Neural progenitor cell (in vitro differentiated cells): ENCODE results near the gene SAMD4A. TPM values are rescaled to one million over a fixed set of nuclear protein-coding genes. Genes with fewer than 3 reads are reported as not detected.
"Not testable (repeated sequence)": the region's sequence is repeated elsewhere in the genome, so short reads cannot be mapped to it uniquely, and the experiment has no call there.

Source experiments
- DNase-seq: peaks from one replicate; pipeline ENCODE4 v3.0.0-alpha.2; 2016; ENCODE audit warnings: low spot score
- H2AFZ ChIP-seq: fragments of 200-600 bp; sonication (generic); replicated peaks from 2 replicates; pipeline ENCODE4 v1.6.1; 2016; ENCODE audit warnings: antibody characterized with exemption
- H3F3A ChIP-seq: fragments of 200-600 bp; sonication (generic); 2 replicates; pipeline ENCODE4 v1.6.1; 2016; ENCODE audit warnings: antibody characterized with exemption, low read depth
- H3K27ac ChIP-seq: fragments of 200-600 bp; sonication (generic); 2 replicates; pipeline ENCODE4 v1.5.1; 2016; ENCODE audit warnings: mild to moderate bottlenecking
- H3K27me3 ChIP-seq: fragments of 200-600 bp; sonication (generic); 2 replicates; pipeline ENCODE4 v1.6.1; 2016; ENCODE audit warnings: mild to moderate bottlenecking, moderate library complexity
- H3K36me3 ChIP-seq: fragments of 200-600 bp; sonication (generic); 2 replicates; pipeline ENCODE4 v1.5.1; 2016
- H3K4me1 ChIP-seq: fragments of 200-600 bp; sonication (generic); 2 replicates; pipeline ENCODE4 v1.6.1; 2016; ENCODE audit warnings: mixed run types
- H3K4me2 ChIP-seq: fragments of 200-600 bp; sonication (generic); 2 replicates; pipeline ENCODE4 v1.6.1; 2016
- H3K4me3 ChIP-seq: fragments of 200-600 bp; sonication (generic); 2 replicates; pipeline ENCODE4 v1.5.1; 2016
- H3K79me2 ChIP-seq: fragments of 200-600 bp; sonication (generic); 2 replicates; pipeline ENCODE4 v1.6.1; 2016; ENCODE audit warnings: low read depth
- H3K9ac ChIP-seq: fragments of 200-600 bp; sonication (generic); 2 replicates; pipeline ENCODE4 v1.6.1; 2016
- H3K9me3 ChIP-seq: fragments of 200-600 bp; sonication (generic); 2 replicates; pipeline ENCODE4 v1.5.1; 2016; ENCODE audit warnings: low read depth
- H4K20me1 ChIP-seq: fragments of 200-600 bp; sonication (generic); 2 replicates; pipeline ENCODE4 v1.6.1; 2016; ENCODE audit warnings: low read depth
- H3K27ac Mint-ChIP-seq: 3 replicates; pipeline ENCODE4 v1.8.0; 2021; ENCODE audit warnings: mixed read lengths
- H3K27me3 Mint-ChIP-seq: 2 replicates; pipeline ENCODE4 v1.8.0; 2022; ENCODE audit warnings: low read depth, mild to moderate bottlenecking, inconsistent platforms, moderate library complexity, mixed read lengths; ENCODE audit not compliant: insufficient read depth
- H3K36me3 Mint-ChIP-seq: 3 replicates; pipeline ENCODE4 v1.8.0; 2021; ENCODE audit warnings: mixed read lengths
- H3K4me1 Mint-ChIP-seq: 3 replicates; pipeline ENCODE4 v1.8.0; 2021; ENCODE audit warnings: mixed read lengths
- H3K4me3 Mint-ChIP-seq: 3 replicates; pipeline ENCODE4 v1.8.0; 2021; ENCODE audit warnings: mild to moderate bottlenecking, moderate library complexity, mixed read lengths
- H3K9me3 Mint-ChIP-seq: 3 replicates; pipeline ENCODE4 v1.8.0; 2020; ENCODE audit warnings: mixed read lengths
- CTCF ChIP-seq: fragments of 200-600 bp; sonication (generic); IDR thresholded peaks from 2 replicates; pipeline ENCODE4 v1.5.1; 2017; ENCODE audit warnings: antibody characterized with exemption, mild to moderate bottlenecking
- EZH2 ChIP-seq: fragments of 200-600 bp; sonication (generic); IDR thresholded peaks from 2 replicates; pipeline ENCODE4 v1.6.1; 2017; ENCODE audit warnings: antibody characterized with exemption, mild to moderate bottlenecking, moderate library complexity
- EZH2phosphoT487 ChIP-seq: fragments of 200-600 bp; sonication (generic); IDR thresholded peaks from 2 replicates; pipeline ENCODE4 v1.6.1; 2017; ENCODE audit warnings: antibody characterized with exemption
- total RNA-seq: library from RNA; depleted of rRNA; stranded (reverse); fragments of >200 nt; gene quantifications from 2 replicates; pipeline ENCODE4 v1.2.3, GENCODE V29; 2015; ENCODE audit warnings: low replicate concordance

SAMD4A gene
- total RNA-seq, 1 donor from 2014 or later, result 4.3 TPM

GRCh38 chr14:54746019-54746418 is 179.1 kb downstream of the SAMD4A start:
- no peaks in the 10 kb centered on the region for H3K36me3 Mint-ChIP-seq
- peaks cover 2% of the 10 kb centered on the region for H3K27me3 Mint-ChIP-seq
- no peak overlapping the region for H3K27ac ChIP-seq
- H3K79me2 ChIP-seq, result no peaks in the 10 kb centered on the region
- no peaks in the 10 kb centered on the region for H3K4me1 ChIP-seq
- H4K20me1 ChIP-seq, result no peaks in the 10 kb centered on the region
- no peaks in the 10 kb centered on the region for H3K27me3 ChIP-seq
- H3K4me1 Mint-ChIP-seq, result no peaks in the 10 kb centered on the region
- H3F3A ChIP-seq, result no peaks in the 10 kb centered on the region
- no peak for DNase-seq
- no peaks in the 10 kb centered on the region for H3K9me3 Mint-ChIP-seq
- no peak for TF ChIP-seq EZH2phosphoT487
- no peak for TF ChIP-seq CTCF
- no peak for TF ChIP-seq EZH2
- H3K4me3 Mint-ChIP-seq, result no peak overlapping the region
- peak overlapping the region; percentile 11 for H3K4me2 ChIP-seq
- H3K27ac Mint-ChIP-seq, result no peak overlapping the region
- H3K4me3 ChIP-seq, result no peak overlapping the region
- H3K9me3 ChIP-seq, result no peaks in the 10 kb centered on the region
- H2AFZ ChIP-seq, result no peak overlapping the region
- no peaks in the 10 kb centered on the region for H3K36me3 ChIP-seq
- H3K9ac ChIP-seq, result no peak overlapping the region

GRCh38 chr14:54747616-54748015 is 180.7 kb downstream of the SAMD4A start:
- Histone ChIP-seq H3K4me3 (no peak overlapping the region), H3K9me3 (no peaks in the 10 kb centered on the region), H3K36me3 (no peaks in the 10 kb centered on the region), H3K27me3 (no peaks in the 10 kb centered on the region), H3K9ac (no peak overlapping the region), H3F3A (no peaks in the 10 kb centered on the region), H4K20me1 (no peaks in the 10 kb centered on the region), H3K27ac (no peak overlapping the region), H3K4me1 (no peaks in the 10 kb centered on the region), H3K4me2 (no peak overlapping the region), H2AFZ (no peak overlapping the region), H3K79me2 (no peaks in the 10 kb centered on the region)
- Mint-ChIP-seq H3K27ac (no peak overlapping the region), H3K36me3 (no peaks in the 10 kb centered on the region), H3K9me3 (no peaks in the 10 kb centered on the region), H3K27me3 (peaks cover 2% of the 10 kb centered on the region), H3K4me1 (no peaks in the 10 kb centered on the region), H3K4me3 (no peak overlapping the region)
- DNase-seq, result no peak
- TF ChIP-seq EZH2 (no peak), EZH2phosphoT487 (no peak)

GRCh38 chr14:54749180-54749579 is 182.3 kb downstream of the SAMD4A start:
- no peak overlapping the region for H2AFZ ChIP-seq
- H3K9me3 ChIP-seq, result no peaks in the 10 kb centered on the region
- H3K79me2 ChIP-seq, result no peaks in the 10 kb centered on the region
- H3K36me3 ChIP-seq, result no peaks in the 10 kb centered on the region
- Mint-ChIP-seq H3K27ac (no peak overlapping the region), H3K27me3 (peaks cover 2% of the 10 kb centered on the region), H3K4me1 (no peaks in the 10 kb centered on the region), H3K9me3 (no peaks in the 10 kb centered on the region), H3K4me3 (no peak overlapping the region), H3K36me3 (no peaks in the 10 kb centered on the region)
- no peak overlapping the region for H3K27ac ChIP-seq
- no peak overlapping the region for H3K4me3 ChIP-seq
- no peaks in the 10 kb centered on the region for H3K27me3 ChIP-seq
- H3K9ac ChIP-seq, result no peak overlapping the region
- TF ChIP-seq CTCF, result no peak
- TF ChIP-seq EZH2, result no peak
- TF ChIP-seq EZH2phosphoT487, result no peak
- no peak for DNase-seq
- H4K20me1 ChIP-seq, result no peaks in the 10 kb centered on the region
- no peak overlapping the region for H3K4me2 ChIP-seq
- no peaks in the 10 kb centered on the region for H3F3A ChIP-seq
- no peaks in the 10 kb centered on the region for H3K4me1 ChIP-seq

GRCh38 chr14:54749727-54750126 is 182.8 kb downstream of the SAMD4A start:
- Histone ChIP-seq H4K20me1 (no peaks in the 10 kb centered on the region), H3F3A (no peaks in the 10 kb centered on the region), H2AFZ (no peak overlapping the region), H3K4me2 (no peak overlapping the region), H3K27me3 (no peaks in the 10 kb centered on the region), H3K4me1 (no peaks in the 10 kb centered on the region), H3K9me3 (no peaks in the 10 kb centered on the region), H3K27ac (no peak overlapping the region), H3K9ac (no peak overlapping the region), H3K4me3 (no peak overlapping the region), H3K36me3 (no peaks in the 10 kb centered on the region), H3K79me2 (no peaks in the 10 kb centered on the region)
- Mint-ChIP-seq H3K27ac (no peak overlapping the region), H3K4me3 (no peak overlapping the region), H3K27me3 (peaks cover 2% of the 10 kb centered on the region), H3K4me1 (no peaks in the 10 kb centered on the region), H3K36me3 (no peaks in the 10 kb centered on the region), H3K9me3 (no peaks in the 10 kb centered on the region)
- no peak for DNase-seq
- TF ChIP-seq CTCF (no peak), EZH2phosphoT487 (no peak), EZH2 (no peak)

DNA sequence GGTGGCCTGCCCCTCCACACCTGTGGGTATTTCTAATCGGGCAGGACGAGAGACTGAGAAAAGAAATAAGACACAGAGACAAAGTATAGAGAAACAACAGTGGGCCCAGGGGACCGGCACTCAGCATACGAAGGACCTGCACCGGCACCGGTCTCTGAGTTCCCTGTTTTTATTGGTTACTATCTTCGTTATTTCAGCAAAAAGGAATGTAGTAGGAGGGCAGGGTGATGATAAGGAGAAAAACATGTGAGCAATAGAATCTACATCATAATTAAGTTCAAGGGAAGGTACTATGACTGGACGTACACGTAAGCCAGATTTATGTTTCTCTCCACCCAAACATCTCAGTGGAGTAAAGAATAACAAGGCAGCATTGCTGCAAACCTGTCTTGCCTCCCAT is 185.7 kb downstream of the SAMD4A start:
- H3K4me3 ChIP-seq, H3K27ac Mint-ChIP-seq, H3K27me3 Mint-ChIP-seq, H3K36me3 Mint-ChIP-seq, H3F3A ChIP-seq, H3K9ac ChIP-seq, H3K4me1 ChIP-seq, H3K79me2 ChIP-seq, H3K36me3 ChIP-seq, H3K27me3 ChIP-seq, H2AFZ ChIP-seq, DNase-seq, H4K20me1 ChIP-seq, H3K4me3 Mint-ChIP-seq, H3K9me3 ChIP-seq, H3K4me1 Mint-ChIP-seq, H3K27ac ChIP-seq, H3K9me3 Mint-ChIP-seq, H3K4me2 ChIP-seq: not testable (repeated sequence)

- not testable (repeated sequence) for H3K36me3 ChIP-seq, H3K4me3 ChIP-seq, H3K27ac Mint-ChIP-seq, H3K9me3 ChIP-seq, H3K36me3 Mint-ChIP-seq, H3K79me2 ChIP-seq, H3K4me1 ChIP-seq, H3K9ac ChIP-seq, H3F3A ChIP-seq, DNase-seq, H2AFZ ChIP-seq, H3K27me3 Mint-ChIP-seq, H3K27ac ChIP-seq, H4K20me1 ChIP-seq, H3K4me1 Mint-ChIP-seq, H3K9me3 Mint-ChIP-seq, H3K4me2 ChIP-seq, H3K27me3 ChIP-seq, H3K4me3 Mint-ChIP-seq
These were observed 186.5 kb downstream of the SAMD4A start for GRCh38 chr14:54753396-54753795.
